Kidney (tissue), 14 donors: ENCODE results near the gene PLEKHH3. TPM values are rescaled to one million over a fixed set of nuclear protein-coding genes. Genes with fewer than 3 reads are reported as not detected.
"Not testable (repeated sequence)": the region's sequence is repeated elsewhere in the genome, so short reads cannot be mapped to it uniquely, and the experiment has no call there.

Source experiments
- DNase-seq, 5 donors: peaks; one replicate each; pipeline ENCODE4 v3.0.0-alpha.2; 2013 to 2020
- FAIRE-seq: peaks from 2 replicates; lab custom pipeline; 2012; peaks lifted over from hg19 to GRCh38; lab: Jason Lieb, UNC
- H3K27ac ChIP-seq, 2 donors: one replicate each; pipeline ENCODE4 v1.7.0; 2013; ENCODE audit warnings: low read depth in 2 of 2, low read length in 2 of 2, inconsistent platforms in 1 of 2
- H3K27me3 ChIP-seq: one replicate; pipeline ENCODE4 v1.7.1; 2013; ENCODE audit warnings: low read length, inconsistent platforms; ENCODE audit not compliant: control insufficient read depth, insufficient read depth
- H3K36me3 ChIP-seq, 3 donors: one replicate each; pipeline versions ENCODE4 v1.7.0 to v1.7.1; 2013; ENCODE audit warnings: low read length in 3 of 3, control low read depth in 1 of 3, inconsistent platforms in 1 of 3; ENCODE audit not compliant: insufficient read depth in 3 of 3, control insufficient read depth in 2 of 3
- H3K4me1 ChIP-seq, 3 donors: one replicate each; pipeline versions ENCODE4 v1.7.0 to v1.7.1; 2013; ENCODE audit warnings: low read length in 3 of 3, inconsistent platforms in 1 of 3, low read depth in 1 of 3; ENCODE audit not compliant: control insufficient read depth in 2 of 3, insufficient read depth in 2 of 3
- H3K4me3 ChIP-seq, 3 donors: one replicate each; pipeline versions ENCODE4 v1.7.0 to v1.8.1; 2013; ENCODE audit warnings: low read length in 3 of 3, control low read depth in 1 of 3, inconsistent platforms in 1 of 3
- H3K9ac ChIP-seq, 3 donors: one replicate each; pipeline versions ENCODE4 v1.7.0 to v1.7.1; 2013; ENCODE audit warnings: low read length in 3 of 3, control low read depth in 1 of 3, inconsistent platforms in 1 of 3
- H3K9me3 ChIP-seq, 3 donors: one replicate each; pipeline versions ENCODE4 v1.7.0 to v1.7.1; 2013; ENCODE audit warnings: low read length in 3 of 3, control low read depth in 1 of 3, inconsistent platforms in 1 of 3; ENCODE audit not compliant: control insufficient read depth in 2 of 3, insufficient read depth in 1 of 3
- CTCF ChIP-seq: IDR thresholded peaks from 3 replicates; pipeline ENCODE4 v1.5.1; 2012; ENCODE audit warnings: mild to moderate bottlenecking, moderate library complexity, borderline replicate concordance; ENCODE audit not compliant: insufficient read depth; ENCODE audit errors: extremely low read depth
- intact Hi-C: fragments of 100-400 bp; cut with DNase I; formaldehyde crosslinking; loops from one replicate; pipeline ENCODE4 v1.11.1; 2022
- polyA plus RNA-seq: library from polyadenylated mRNA; stranded (reverse); fragments of 350-450 nt; fragmentation: Illumina TruSeq; extraction: RNeasy Lipid Tissue Mini Kit (QIAGEN cat#74804); gene quantifications from one replicate; pipeline ENCODE4 v1.2.3, GENCODE V29; 2014; ENCODE audit warnings: low read depth, low replicate concordance; ENCODE audit not compliant: insufficient read depth
- total RNA-seq: library from RNA; stranded (reverse); fragmentation: NEBNext Ultra II Directional; extraction: Animal tissue kit (Norgen Biotek cat#: 25700); gene quantifications from one replicate; pipeline ENCODE4 v1.2.1, GENCODE V29; 2021
- donor health status: control.
- donor health status: control.
- donor health status: control.
- donor health status: control.
- donor health status: control.
- donor health status: DM: yes; HTN: yes; CAD: no.
- donor health status: Normal renal cell carcinoma (clear cell type).

Gene PLEKHH3
- total and polyA plus RNA-seq, 2 donors from 2014 or later = 21.2 to 23.2 TPM

GRCh38 chr17:42667088-42667951 lies 9.5 kb downstream of the PLEKHH3 start:
- intact Hi-C loops = no loop called here
- Histone ChIP-seq H3K9ac (peak overlapping the region in 1 of 3 donors; percentile 7), H3K36me3 (peaks cover 0 to 38% (median 10%) of the 10 kb centered on the region in 3 donors), H3K27ac (peak overlapping the region; percentile 16 to 61), H3K9me3 (no peaks in the 10 kb centered on the region), H3K4me3 (no peak overlapping the region), H3K27me3 (no peaks in the 10 kb centered on the region), H3K4me1 (peaks cover 0 to 17% (median 13%) of the 10 kb centered on the region in 3 donors)
- FAIRE-seq (no peak), DNase-seq (peak in 1 of 5 donors; percentile 80)
- no peak for TF ChIP-seq CTCF

DNA sequence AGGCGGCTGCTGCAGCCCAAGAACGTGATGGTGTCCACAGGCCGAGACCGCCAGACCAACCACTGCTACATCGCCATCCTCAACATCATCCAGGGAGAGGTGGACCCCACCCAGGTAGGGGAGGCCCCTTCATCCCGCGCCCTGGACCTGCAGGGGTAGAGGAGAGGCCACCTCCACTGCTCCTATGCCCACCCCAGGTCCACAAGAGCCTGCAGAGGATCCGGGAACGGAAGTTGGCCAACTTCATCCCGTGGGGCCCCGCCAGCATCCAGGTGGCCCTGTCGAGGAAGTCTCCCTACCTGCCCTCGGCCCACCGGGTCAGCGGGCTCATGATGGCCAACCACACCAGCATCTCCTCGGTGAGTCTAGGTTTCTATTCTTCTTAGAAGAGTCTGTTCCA lies 10.7 kb downstream of the PLEKHH3 start:
- FAIRE-seq, intact Hi-C loops: not testable (repeated sequence)

GRCh38 chr17:42665581-42666001 lies 11.2 kb downstream of the PLEKHH3 start:
- Histone ChIP-seq H3K27me3 (no peaks in the 10 kb centered on the region), H3K4me3 (no peak overlapping the region), H3K9ac (no peak overlapping the region), H3K27ac (no peak overlapping the region), H3K9me3 (no peaks in the 10 kb centered on the region), H3K36me3 (peaks cover 2 to 27% (median 7%) of the 10 kb centered on the region in 3 donors), H3K4me1 (peaks cover 0 to 19% (median 13%) of the 10 kb centered on the region in 3 donors)
- intact Hi-C loops = no loop called here
- FAIRE-seq (no peak), DNase-seq (peak in 1 of 5 donors; percentile 70)
- TF ChIP-seq CTCF = no peak

More for the DNA sequence above, 10.7 kb downstream of the PLEKHH3 start:
- peaks cover 2 to 30% (median 7%) of the 10 kb centered on the region in 3 donors for H3K36me3 ChIP-seq
- not testable (repeated sequence) for H3K9me3 ChIP-seq, H3K27me3 ChIP-seq, H3K27ac ChIP-seq, DNase-seq, H3K9ac ChIP-seq, H3K4me3 ChIP-seq
- H3K4me1 ChIP-seq = peaks cover 0 to 17% (median 13%) of the 10 kb centered on the region in 3 donors

DNA sequence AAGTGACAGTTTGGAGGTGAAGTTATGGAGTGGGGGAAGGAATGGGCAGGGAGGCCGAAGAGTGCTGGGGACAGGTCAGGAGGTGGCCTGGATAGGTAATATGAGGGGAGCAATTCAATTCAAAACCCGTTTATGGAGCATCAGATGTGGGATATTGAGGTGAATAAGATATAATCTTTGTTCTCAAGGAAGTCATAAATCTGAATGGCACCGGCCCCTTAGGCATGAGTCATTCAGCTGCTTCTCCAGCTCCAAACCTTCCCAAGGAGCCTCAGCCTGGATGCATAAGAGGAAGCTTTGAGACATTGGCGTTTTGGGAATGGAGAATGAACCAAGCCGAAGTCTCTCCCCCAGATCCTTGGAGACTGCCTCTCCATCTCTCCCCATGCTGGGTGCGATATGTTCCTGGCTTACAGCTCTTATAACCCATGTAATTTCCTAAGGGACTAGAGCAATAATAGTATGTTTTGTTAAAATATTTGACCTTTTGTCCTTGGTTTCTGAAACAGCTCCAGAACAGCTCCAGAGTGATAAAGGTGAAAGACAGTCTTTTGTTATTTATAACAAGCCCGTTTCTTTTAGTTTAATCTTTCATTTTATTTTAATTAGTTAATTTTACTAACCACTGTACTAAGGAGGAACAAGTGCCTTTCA lies 16.0 kb downstream of the PLEKHH3 start:
- no peak for FAIRE-seq
- no peak overlapping the region for H3K9ac ChIP-seq
- no peak overlapping the region for H3K4me3 ChIP-seq
- H3K9me3 ChIP-seq = no peaks in the 10 kb centered on the region
- no peak for DNase-seq
- no peak for TF ChIP-seq CTCF
- intact Hi-C loops = no loop called here
- H3K27me3 ChIP-seq = no peaks in the 10 kb centered on the region
- H3K4me1 ChIP-seq = peaks cover 0 to 8% (median 6%) of the 10 kb centered on the region in 3 donors
- peaks cover 0 to 3% (median 3%) of the 10 kb centered on the region in 3 donors for H3K36me3 ChIP-seq
- H3K27ac ChIP-seq = no peak overlapping the region

DNA sequence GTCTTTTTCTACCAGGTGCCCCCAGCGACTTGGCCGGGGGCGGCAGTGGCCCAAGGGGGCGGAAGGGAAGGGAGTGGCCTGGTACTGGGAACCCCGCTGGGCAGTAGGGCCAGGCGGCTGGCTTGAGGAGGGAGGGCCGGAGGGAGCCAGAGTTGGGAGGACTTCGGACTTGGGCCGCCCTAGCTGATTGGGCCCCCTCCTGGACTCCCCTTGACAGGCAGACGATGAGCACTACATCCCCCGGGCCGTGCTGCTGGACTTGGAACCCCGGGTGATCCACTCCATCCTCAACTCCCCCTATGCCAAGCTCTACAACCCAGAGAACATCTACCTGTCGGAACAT lies 16.9 kb downstream of the PLEKHH3 start:
- H3K27me3 ChIP-seq, H3K9me3 ChIP-seq, H3K27ac ChIP-seq, H3K4me1 ChIP-seq, intact Hi-C loops, FAIRE-seq, DNase-seq, H3K9ac ChIP-seq, H3K36me3 ChIP-seq: not testable (repeated sequence)
- H3K4me3 ChIP-seq = peak overlapping the region in 1 of 3 donors; percentile 61
